Stimulated activated memory B cell treated with anti-CD40 and anti-IgM and Interleukin-4, amounts not matched to agents 10 μg/mL and 1 μg/mL and 100 μg/mL, for 72 hours (primary cell): Measurements from ENCODE around the gene CSH1.
"Not testable (repeated sequence)": the region's sequence is repeated elsewhere in the genome, so short reads cannot be mapped to it uniquely, and the experiment has no call there.

Source experiments
- ATAC-seq: fragments of 150-1000 bp; cut with Tn5 transposase; 2 replicates; pipeline ENCODE4 v1.10.0; 2021
- H3K27ac Mint-ChIP-seq: one replicate; pipeline ENCODE4 v1.8.0; 2022; ENCODE audit warnings: mild to moderate bottlenecking, mixed read lengths
- H3K27me3 Mint-ChIP-seq: one replicate; pipeline ENCODE4 v1.8.0; 2022; ENCODE audit warnings: mixed read lengths
- H3K36me3 Mint-ChIP-seq: one replicate; pipeline ENCODE4 v1.8.0; 2022; ENCODE audit warnings: mixed read lengths
- H3K4me1 Mint-ChIP-seq: one replicate; pipeline ENCODE4 v1.8.0; 2022; ENCODE audit warnings: mixed read lengths
- H3K4me3 Mint-ChIP-seq: one replicate; pipeline ENCODE4 v1.8.0; 2022; ENCODE audit warnings: mild to moderate bottlenecking, moderate library complexity, mixed read lengths
- H3K9me3 Mint-ChIP-seq: one replicate; pipeline ENCODE4 v1.8.0; 2022; ENCODE audit warnings: mixed read lengths

Gene CSH1

GRCh38 chr17:63918305-63918704 is 21.9 kb upstream of the CSH1 start:
- H3K27ac Mint-ChIP-seq, result no peak overlapping the region
- H3K4me3 Mint-ChIP-seq, result no peak overlapping the region
- no peaks in the 10 kb centered on the region for H3K9me3 Mint-ChIP-seq
- H3K27me3 Mint-ChIP-seq, result no peaks in the 10 kb centered on the region
- no peaks in the 10 kb centered on the region for H3K36me3 Mint-ChIP-seq
- peaks cover 70% of the 10 kb centered on the region for H3K4me1 Mint-ChIP-seq
- no peak for ATAC-seq

- no peaks in the 10 kb centered on the region for H3K27me3 Mint-ChIP-seq
- H3K36me3 Mint-ChIP-seq, result no peaks in the 10 kb centered on the region
- no peak overlapping the region for H3K4me3 Mint-ChIP-seq
- peak overlapping the region; percentile 34 for H3K27ac Mint-ChIP-seq
- no peak for ATAC-seq
- peaks cover 68% of the 10 kb centered on the region for H3K4me1 Mint-ChIP-seq
- H3K9me3 Mint-ChIP-seq, result no peaks in the 10 kb centered on the region
Observed at GRCh38 chr17:63917646-63918045, 21.3 kb upstream of the CSH1 start.

GRCh38 chr17:63917206-63917605 is 20.8 kb upstream of the CSH1 start:
- ATAC-seq, H3K4me3 Mint-ChIP-seq: not testable (repeated sequence)
- H3K27ac Mint-ChIP-seq, result peak overlapping the region; percentile 34

GRCh38 chr17:63916566-63917185 is 20.3 kb upstream of the CSH1 start:
- no peaks in the 10 kb centered on the region for H3K9me3 Mint-ChIP-seq
- ATAC-seq, result no peak
- peaks cover 69% of the 10 kb centered on the region for H3K4me1 Mint-ChIP-seq
- H3K27ac Mint-ChIP-seq, result peak overlapping the region; percentile 26
- H3K27me3 Mint-ChIP-seq, result peaks cover under 1% of the 10 kb centered on the region
- H3K4me3 Mint-ChIP-seq, result no peak overlapping the region
- no peaks in the 10 kb centered on the region for H3K36me3 Mint-ChIP-seq

More at GRCh38 chr17:63917206-63917605, 20.8 kb upstream of the CSH1 start:
- peaks cover 68% of the 10 kb centered on the region for H3K4me1 Mint-ChIP-seq
- not testable (repeated sequence) for H3K36me3 Mint-ChIP-seq, H3K9me3 Mint-ChIP-seq, H3K27me3 Mint-ChIP-seq

- Mint-ChIP-seq H3K27ac (peak overlapping the region; percentile 26), H3K4me1 (peaks cover 69% of the 10 kb centered on the region), H3K4me3 (peak overlapping the region; percentile 68)
- not testable (repeated sequence) for H3K9me3 Mint-ChIP-seq, H3K27me3 Mint-ChIP-seq, H3K36me3 Mint-ChIP-seq
- peak; percentile 73 for ATAC-seq
Observed at GRCh38 chr17:63915753-63916152, 19.4 kb upstream of the CSH1 start.

GRCh38 chr17:63914471-63914870 is 18.1 kb upstream of the CSH1 start:
- H3K4me3 Mint-ChIP-seq, result no peak overlapping the region

GRCh38 chr17:63911657-63912100 is 15.3 kb upstream of the CSH1 start:
- Mint-ChIP-seq H3K9me3 (no peaks in the 10 kb centered on the region), H3K4me1 (peaks cover 48% of the 10 kb centered on the region), H3K36me3 (no peaks in the 10 kb centered on the region), H3K4me3 (no peak overlapping the region), H3K27me3 (peaks cover 8% of the 10 kb centered on the region), H3K27ac (no peak overlapping the region)
- peak; percentile 56 for ATAC-seq

More at GRCh38 chr17:63914471-63914870, 18.1 kb upstream of the CSH1 start:
- Mint-ChIP-seq H3K36me3 (no peaks in the 10 kb centered on the region), H3K4me1 (peaks cover 56% of the 10 kb centered on the region), H3K27ac (peak overlapping the region; percentile 62), H3K9me3 (no peaks in the 10 kb centered on the region), H3K27me3 (peaks cover 8% of the 10 kb centered on the region)
- ATAC-seq, result no peak

- no peak within 1 kb of the TSS for H3K4me3 Mint-ChIP-seq
- H3K36me3 Mint-ChIP-seq, result no peaks in the 10 kb centered on the region
- peaks cover 42% of the 10 kb centered on the region for H3K4me1 Mint-ChIP-seq
- ATAC-seq, result no peak
- peaks cover 8% of the 10 kb centered on the region for H3K27me3 Mint-ChIP-seq
- H3K9me3 Mint-ChIP-seq, result no peaks in the 10 kb centered on the region
- no peak within 1 kb of the TSS for H3K27ac Mint-ChIP-seq
Observed at GRCh38 chr17:63911041-63911635, 14.8 kb upstream of the CSH1 start, which contains the start of gene CSHL1. Gene CSHL1 (minus strand): TSS chr17:63911258. CDS start chr17:63911196, 62 bp downstream.

- Mint-ChIP-seq H3K27me3 (peaks cover 8% of the 10 kb centered on the region), H3K27ac (no peak overlapping the region), H3K4me3 (no peak overlapping the region), H3K36me3 (no peaks in the 10 kb centered on the region), H3K9me3 (no peaks in the 10 kb centered on the region), H3K4me1 (peaks cover 33% of the 10 kb centered on the region)
- ATAC-seq, result no peak
Observed at GRCh38 chr17:63910096-63910495, 13.7 kb upstream of the CSH1 start.

GRCh38 chr17:63909586-63909985 is 13.2 kb upstream of the CSH1 start:
- H3K4me3 Mint-ChIP-seq, H3K27ac Mint-ChIP-seq, ATAC-seq, H3K36me3 Mint-ChIP-seq, H3K9me3 Mint-ChIP-seq, H3K27me3 Mint-ChIP-seq: not testable (repeated sequence)
- H3K4me1 Mint-ChIP-seq, result peaks cover 32% of the 10 kb centered on the region

GRCh38 chr17:63907161-63907778 is 10.9 kb upstream of the CSH1 start:
- not testable (repeated sequence) for H3K27ac Mint-ChIP-seq, H3K4me3 Mint-ChIP-seq, H3K9me3 Mint-ChIP-seq, H3K36me3 Mint-ChIP-seq, H3K27me3 Mint-ChIP-seq
- ATAC-seq, result peak; percentile 59
- H3K4me1 Mint-ChIP-seq, result peaks cover 17% of the 10 kb centered on the region

GRCh38 chr17:63904796-63905195 is 8.4 kb upstream of the CSH1 start:
- H3K27ac Mint-ChIP-seq, H3K36me3 Mint-ChIP-seq, H3K4me3 Mint-ChIP-seq, H3K27me3 Mint-ChIP-seq, H3K9me3 Mint-ChIP-seq, ATAC-seq, H3K4me1 Mint-ChIP-seq: not testable (repeated sequence)

GRCh38 chr17:63903787-63904201 is 7.4 kb upstream of the CSH1 start:
- H3K9me3 Mint-ChIP-seq, H3K27ac Mint-ChIP-seq, H3K4me3 Mint-ChIP-seq, H3K27me3 Mint-ChIP-seq, H3K36me3 Mint-ChIP-seq: not testable (repeated sequence)
- ATAC-seq, result peak; percentile 79
- peaks cover 15% of the 10 kb centered on the region for H3K4me1 Mint-ChIP-seq

GRCh38 chr17:63901971-63902370 is 5.6 kb upstream of the CSH1 start:
- H3K4me3 Mint-ChIP-seq, H3K27ac Mint-ChIP-seq, H3K9me3 Mint-ChIP-seq, H3K36me3 Mint-ChIP-seq, ATAC-seq: not testable (repeated sequence)
- Mint-ChIP-seq H3K4me1 (peaks cover 21% of the 10 kb centered on the region), H3K27me3 (peaks cover 20% of the 10 kb centered on the region)

GRCh38 chr17:63898899-63899798 is 2.8 kb upstream of the CSH1 start:
- peaks cover 20% of the 10 kb centered on the region for H3K27me3 Mint-ChIP-seq
- H3K9me3 Mint-ChIP-seq, H3K27ac Mint-ChIP-seq, H3K36me3 Mint-ChIP-seq, H3K4me3 Mint-ChIP-seq: not testable (repeated sequence)
- peaks cover 23% of the 10 kb centered on the region for H3K4me1 Mint-ChIP-seq
- peak; percentile 70 for ATAC-seq
